Measurements from ENCODE around the gene COQ10A. TPM values are rescaled to one million over a fixed set of nuclear protein-coding genes. Genes with fewer than 3 reads are reported as not detected.
"Not testable (repeated sequence)": the region's sequence is repeated elsewhere in the genome, so short reads cannot be mapped to it uniquely, and the experiment has no call there.

COQ10A gene
- polyA plus RNA-seq, 2 donors: 5.5 to 7.0 TPM

- Histone ChIP-seq H3K4me3 (ENCODE audit: low read depth in 1 of 2, low read length in 2 of 2) (peak overlapping the region; percentile 66 to 87), H3K27ac (ENCODE audit: low read depth in 2 of 2, low read length in 1 of 2) (peak overlapping the region; percentile 93 to 96)
- 54% methylated on average over 16 of the region's 16 CpGs for WGBS, 2 donors
- not testable (repeated sequence) for H3K4me1 ChIP-seq (ENCODE audit: control insufficient read depth in 2 of 2, insufficient read depth in 2 of 2, low read length in 1 of 2); H3K27me3 ChIP-seq (ENCODE audit: control insufficient read depth in 1 of 2, insufficient read depth in 2 of 2, low read length in 2 of 2); H3K36me3 ChIP-seq (ENCODE audit: control insufficient read depth in 2 of 2, insufficient read depth in 2 of 2, low read length in 1 of 2); H3K9me3 ChIP-seq (ENCODE audit: control insufficient read depth in 2 of 2, insufficient read depth in 1 of 2, low read depth in 1 of 2, low read length in 1 of 2)
Observed at GRCh38 chr12:56266068-56266692, 562 bp upstream of the COQ10A start.

GRCh38 chr12:56267443-56268071 lies 815 bp downstream of the COQ10A start:
- no peaks in the 10 kb centered on the region for H3K27me3 ChIP-seq (ENCODE audit: control insufficient read depth in 1 of 2, insufficient read depth in 2 of 2, low read length in 2 of 2)
- 27 to 28% methylated on average over 21 of the region's 21 CpGs for WGBS, 2 donors
- peaks cover 0 to 3% of the 10 kb centered on the region in 2 donors for H3K4me1 ChIP-seq (ENCODE audit: control insufficient read depth in 2 of 2, insufficient read depth in 2 of 2, low read length in 1 of 2)
- peaks cover 2 to 5% of the 10 kb centered on the region in 2 donors for H3K36me3 ChIP-seq (ENCODE audit: control insufficient read depth in 2 of 2, insufficient read depth in 2 of 2, low read length in 1 of 2)
- H3K4me3 ChIP-seq (ENCODE audit: low read depth in 1 of 2, low read length in 2 of 2): peak overlapping the region; percentile 66 to 87
- no peaks in the 10 kb centered on the region for H3K9me3 ChIP-seq (ENCODE audit: control insufficient read depth in 2 of 2, insufficient read depth in 1 of 2, low read depth in 1 of 2, low read length in 1 of 2)
- H3K27ac ChIP-seq (ENCODE audit: low read depth in 2 of 2, low read length in 1 of 2): peak overlapping the region; percentile 93 to 96

GRCh38 chr12:56271031-56271430 lies 4.3 kb downstream of the COQ10A start:
- 14 to 17% methylated on average over 1 of the region's 1 CpG for WGBS, 2 donors
- H3K36me3 ChIP-seq (ENCODE audit: control insufficient read depth in 2 of 2, insufficient read depth in 2 of 2, low read length in 1 of 2): peaks cover 17 to 25% of the 10 kb centered on the region in 2 donors
- H3K4me1 ChIP-seq (ENCODE audit: control insufficient read depth in 2 of 2, insufficient read depth in 2 of 2, low read length in 1 of 2): peaks cover 0 to 3% of the 10 kb centered on the region in 2 donors
- no peak overlapping the region for H3K4me3 ChIP-seq (ENCODE audit: low read depth in 1 of 2, low read length in 2 of 2)
- no peaks in the 10 kb centered on the region for H3K9me3 ChIP-seq (ENCODE audit: control insufficient read depth in 2 of 2, insufficient read depth in 1 of 2, low read depth in 1 of 2, low read length in 1 of 2)
- no peaks in the 10 kb centered on the region for H3K27me3 ChIP-seq (ENCODE audit: control insufficient read depth in 1 of 2, insufficient read depth in 2 of 2, low read length in 2 of 2)
- no peak overlapping the region for H3K27ac ChIP-seq (ENCODE audit: low read depth in 2 of 2, low read length in 1 of 2)

- WGBS, 2 donors: 79 to 92% methylated on average over 2 of the region's 2 CpGs
- not testable (repeated sequence) for H3K9me3 ChIP-seq (ENCODE audit: control insufficient read depth in 2 of 2, insufficient read depth in 1 of 2, low read depth in 1 of 2, low read length in 1 of 2); H3K4me3 ChIP-seq (ENCODE audit: low read depth in 1 of 2, low read length in 2 of 2); H3K4me1 ChIP-seq (ENCODE audit: control insufficient read depth in 2 of 2, insufficient read depth in 2 of 2, low read length in 1 of 2); H3K27me3 ChIP-seq (ENCODE audit: control insufficient read depth in 1 of 2, insufficient read depth in 2 of 2, low read length in 2 of 2); H3K27ac ChIP-seq (ENCODE audit: low read depth in 2 of 2, low read length in 1 of 2)
- H3K36me3 ChIP-seq (ENCODE audit: control insufficient read depth in 2 of 2, insufficient read depth in 2 of 2, low read length in 1 of 2): peaks cover 17 to 29% of the 10 kb centered on the region in 2 donors
Observed at GRCh38 chr12:56272468-56272867, 5.7 kb downstream of the COQ10A start.

- no peak overlapping the region for H3K4me3 ChIP-seq (ENCODE audit: low read depth in 1 of 2, low read length in 2 of 2)
- 93 to 100% methylated on average over 2 of the region's 2 CpGs for WGBS, 2 donors
- H3K4me1 ChIP-seq (ENCODE audit: control insufficient read depth in 2 of 2, insufficient read depth in 2 of 2, low read length in 1 of 2): no peaks in the 10 kb centered on the region
- no peaks in the 10 kb centered on the region for H3K9me3 ChIP-seq (ENCODE audit: control insufficient read depth in 2 of 2, insufficient read depth in 1 of 2, low read depth in 1 of 2, low read length in 1 of 2)
- no peak overlapping the region for H3K27ac ChIP-seq (ENCODE audit: low read depth in 2 of 2, low read length in 1 of 2)
- H3K27me3 ChIP-seq (ENCODE audit: control insufficient read depth in 1 of 2, insufficient read depth in 2 of 2, low read length in 2 of 2): no peaks in the 10 kb centered on the region
- H3K36me3 ChIP-seq (ENCODE audit: control insufficient read depth in 2 of 2, insufficient read depth in 2 of 2, low read length in 1 of 2): peaks cover 17 to 36% of the 10 kb centered on the region in 2 donors
Observed at GRCh38 chr12:56274299-56274698, 7.6 kb downstream of the COQ10A start.

GRCh38 chr12:56278905-56279304 lies 12.2 kb downstream of the COQ10A start:
- 85 to 89% methylated on average over 3 of the region's 3 CpGs for WGBS, 2 donors
- Histone ChIP-seq H3K36me3 (ENCODE audit: control insufficient read depth in 2 of 2, insufficient read depth in 2 of 2, low read length in 1 of 2) (peaks cover 16 to 37% of the 10 kb centered on the region in 2 donors), H3K27me3 (ENCODE audit: control insufficient read depth in 1 of 2, insufficient read depth in 2 of 2, low read length in 2 of 2) (no peaks in the 10 kb centered on the region), H3K4me1 (ENCODE audit: control insufficient read depth in 2 of 2, insufficient read depth in 2 of 2, low read length in 1 of 2) (no peaks in the 10 kb centered on the region), H3K27ac (ENCODE audit: low read depth in 2 of 2, low read length in 1 of 2) (no peak overlapping the region), H3K4me3 (ENCODE audit: low read depth in 1 of 2, low read length in 2 of 2) (no peak overlapping the region), H3K9me3 (ENCODE audit: control insufficient read depth in 2 of 2, insufficient read depth in 1 of 2, low read depth in 1 of 2, low read length in 1 of 2) (no peaks in the 10 kb centered on the region)

GRCh38 chr12:56280849-56281248 lies 14.1 kb downstream of the COQ10A start:
- Histone ChIP-seq H3K27me3 (ENCODE audit: control insufficient read depth in 1 of 2, insufficient read depth in 2 of 2, low read length in 2 of 2) (no peaks in the 10 kb centered on the region), H3K36me3 (ENCODE audit: control insufficient read depth in 2 of 2, insufficient read depth in 2 of 2, low read length in 1 of 2) (peaks cover 12 to 25% of the 10 kb centered on the region in 2 donors), H3K4me3 (ENCODE audit: low read depth in 1 of 2, low read length in 2 of 2) (no peak overlapping the region), H3K27ac (ENCODE audit: low read depth in 2 of 2, low read length in 1 of 2) (no peak overlapping the region), H3K4me1 (ENCODE audit: control insufficient read depth in 2 of 2, insufficient read depth in 2 of 2, low read length in 1 of 2) (no peaks in the 10 kb centered on the region), H3K9me3 (ENCODE audit: control insufficient read depth in 2 of 2, insufficient read depth in 1 of 2, low read depth in 1 of 2, low read length in 1 of 2) (no peaks in the 10 kb centered on the region)

- 79 to 87% methylated on average over 6 of the region's 6 CpGs for WGBS, 2 donors
- H3K27ac ChIP-seq (ENCODE audit: low read depth in 2 of 2, low read length in 1 of 2): no peak overlapping the region
- H3K27me3 ChIP-seq (ENCODE audit: control insufficient read depth in 1 of 2, insufficient read depth in 2 of 2, low read length in 2 of 2): no peaks in the 10 kb centered on the region
- no peaks in the 10 kb centered on the region for H3K4me1 ChIP-seq (ENCODE audit: control insufficient read depth in 2 of 2, insufficient read depth in 2 of 2, low read length in 1 of 2)
- H3K4me3 ChIP-seq (ENCODE audit: low read depth in 1 of 2, low read length in 2 of 2): no peak overlapping the region
- no peaks in the 10 kb centered on the region for H3K9me3 ChIP-seq (ENCODE audit: control insufficient read depth in 2 of 2, insufficient read depth in 1 of 2, low read depth in 1 of 2, low read length in 1 of 2)
- H3K36me3 ChIP-seq (ENCODE audit: control insufficient read depth in 2 of 2, insufficient read depth in 2 of 2, low read length in 1 of 2): peaks cover 14 to 22% of the 10 kb centered on the region in 2 donors
Observed at GRCh38 chr12:56282030-56282429, 15.3 kb downstream of the COQ10A start.

- Histone ChIP-seq H3K27me3 (ENCODE audit: control insufficient read depth in 1 of 2, insufficient read depth in 2 of 2, low read length in 2 of 2) (no peaks in the 10 kb centered on the region), H3K36me3 (ENCODE audit: control insufficient read depth in 2 of 2, insufficient read depth in 2 of 2, low read length in 1 of 2) (peaks cover 14 to 22% of the 10 kb centered on the region in 2 donors), H3K27ac (ENCODE audit: low read depth in 2 of 2, low read length in 1 of 2) (no peak overlapping the region), H3K9me3 (ENCODE audit: control insufficient read depth in 2 of 2, insufficient read depth in 1 of 2, low read depth in 1 of 2, low read length in 1 of 2) (no peaks in the 10 kb centered on the region), H3K4me1 (ENCODE audit: control insufficient read depth in 2 of 2, insufficient read depth in 2 of 2, low read length in 1 of 2) (no peaks in the 10 kb centered on the region), H3K4me3 (ENCODE audit: low read depth in 1 of 2, low read length in 2 of 2) (no peak overlapping the region)
- 96 to 98% methylated on average over 2 of the region's 2 CpGs for WGBS, 2 donors
Observed at GRCh38 chr12:56282579-56282978, 15.8 kb downstream of the COQ10A start.

GRCh38 chr12:56284263-56284662 lies 17.5 kb downstream of the COQ10A start:
- not testable (repeated sequence) for H3K27ac ChIP-seq (ENCODE audit: low read depth in 2 of 2, low read length in 1 of 2); H3K27me3 ChIP-seq (ENCODE audit: control insufficient read depth in 1 of 2, insufficient read depth in 2 of 2, low read length in 2 of 2); H3K9me3 ChIP-seq (ENCODE audit: control insufficient read depth in 2 of 2, insufficient read depth in 1 of 2, low read depth in 1 of 2, low read length in 1 of 2); H3K4me1 ChIP-seq (ENCODE audit: control insufficient read depth in 2 of 2, insufficient read depth in 2 of 2, low read length in 1 of 2); H3K4me3 ChIP-seq (ENCODE audit: low read depth in 1 of 2, low read length in 2 of 2)
- H3K36me3 ChIP-seq (ENCODE audit: control insufficient read depth in 2 of 2, insufficient read depth in 2 of 2, low read length in 1 of 2): peaks cover 14 to 15% of the 10 kb centered on the region in 2 donors
- 86 to 89% methylated on average over 5 of the region's 5 CpGs for WGBS, 2 donors
